Ishikawa (cell line): ENCODE measurements around the gene TMBIM6.

Experiments
- CEBPB ChIP-seq: IDR thresholded peaks from 2 replicates; pipeline ENCODE4 v1.6.1; 2012
- CREB1 ChIP-seq: IDR thresholded peaks from 2 replicates; pipeline ENCODE4 v1.6.1; 2012; ENCODE audit warnings: low read depth
- EGR1 ChIP-seq: IDR thresholded peaks from 2 replicates; pipeline ENCODE4 v1.6.1; 2012
- EP300 ChIP-seq: IDR thresholded peaks from 2 replicates; pipeline ENCODE4 v1.6.1; 2012; ENCODE audit warnings: borderline replicate concordance
- FOXM1 ChIP-seq: IDR thresholded peaks from 2 replicates; pipeline ENCODE4 v1.6.1; 2012; ENCODE audit warnings: low read depth, borderline replicate concordance
- NFIC ChIP-seq: IDR thresholded peaks from 2 replicates; pipeline ENCODE4 v1.6.1; 2012
- RAD21 ChIP-seq: IDR thresholded peaks from 2 replicates; pipeline ENCODE4 v1.6.1; 2012; ENCODE audit warnings: low read depth
- TAF1 ChIP-seq: IDR thresholded peaks from 2 replicates; pipeline ENCODE4 v1.6.1; 2012; ENCODE audit warnings: low read depth, mild to moderate bottlenecking
- TCF12 ChIP-seq: IDR thresholded peaks from 2 replicates; pipeline ENCODE4 v1.6.1; 2012; ENCODE audit warnings: low read depth
- TEAD4 ChIP-seq: IDR thresholded peaks from 2 replicates; pipeline ENCODE4 v1.6.1; 2012
- YY1 ChIP-seq: IDR thresholded peaks from 2 replicates; pipeline ENCODE4 v1.6.1; 2012; ENCODE audit warnings: low read depth
- ZBTB7A ChIP-seq: IDR thresholded peaks from 2 replicates; pipeline ENCODE4 v1.6.1; 2012; ENCODE audit warnings: low read depth
- TF ChIP-seq, protein P1 (sequence below): IDR thresholded peaks from 2 replicates; pipeline ENCODE4 v1.6.1; 2012
- TF ChIP-seq, protein P2 (sequence below): IDR thresholded peaks from 2 replicates; pipeline ENCODE4 v1.6.1; 2012; ENCODE audit warnings: low read depth, mild to moderate bottlenecking
- TF ChIP-seq, protein P3 (sequence below): IDR thresholded peaks from 2 replicates; pipeline ENCODE4 v1.6.1; 2012

Gene TMBIM6

DNA sequence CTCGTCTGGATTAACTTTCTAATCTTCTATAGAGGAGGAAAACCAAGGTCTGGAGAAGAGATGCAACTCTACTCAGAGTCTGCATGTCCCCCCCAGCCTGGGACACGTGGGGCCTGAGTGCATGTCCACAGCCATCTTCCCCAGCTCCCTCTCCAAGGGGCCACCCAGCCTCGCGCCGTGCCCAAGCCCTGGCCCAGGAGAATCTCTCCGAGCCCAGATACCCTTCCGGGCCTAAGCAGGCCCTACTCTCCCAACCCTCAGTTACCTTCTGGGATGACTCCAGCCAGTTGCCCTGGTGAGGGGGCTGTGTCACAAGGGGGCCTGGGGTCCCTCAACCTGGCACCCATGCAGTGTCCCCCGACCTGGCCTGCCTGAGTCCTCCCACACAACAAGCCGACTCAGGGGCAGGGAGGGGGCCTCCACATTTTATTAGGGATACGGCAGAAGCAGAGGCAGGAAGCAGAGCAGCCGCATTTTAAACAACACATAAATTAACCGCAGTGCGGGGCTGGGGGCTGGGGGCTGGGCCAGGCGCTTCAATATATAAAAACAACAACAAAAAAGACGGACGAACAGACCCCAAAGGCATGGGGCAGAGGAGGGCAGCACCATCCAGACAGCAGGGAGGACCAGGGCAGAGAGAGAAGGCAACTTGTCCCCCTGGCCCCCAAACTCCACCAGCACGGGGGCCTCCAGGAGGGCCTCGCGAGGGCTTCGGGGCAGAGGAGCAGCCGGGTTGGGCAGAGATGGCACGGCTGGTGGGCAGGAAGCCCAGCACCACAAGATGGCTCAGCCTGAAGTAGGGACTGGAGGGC, 49.6 kb downstream of the TMBIM6 start:
- no peak for TF ChIP-seq EP300
- TF ChIP-seq YY1: no peak
- no peak for TF ChIP-seq TCF12
- no peak for TF ChIP-seq NFIC
- no peak for TF ChIP-seq TEAD4
- TF ChIP-seq FOXM1: no peak
- TF ChIP-seq TAF1: no peak
- TF ChIP-seq, protein P1, sequence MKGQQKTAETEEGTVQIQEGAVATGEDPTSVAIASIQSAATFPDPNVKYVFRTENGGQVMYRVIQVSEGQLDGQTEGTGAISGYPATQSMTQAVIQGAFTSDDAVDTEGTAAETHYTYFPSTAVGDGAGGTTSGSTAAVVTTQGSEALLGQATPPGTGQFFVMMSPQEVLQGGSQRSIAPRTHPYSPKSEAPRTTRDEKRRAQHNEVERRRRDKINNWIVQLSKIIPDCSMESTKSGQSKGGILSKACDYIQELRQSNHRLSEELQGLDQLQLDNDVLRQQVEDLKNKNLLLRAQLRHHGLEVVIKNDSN: no peak
- no peak for TF ChIP-seq ZBTB7A

DNA sequence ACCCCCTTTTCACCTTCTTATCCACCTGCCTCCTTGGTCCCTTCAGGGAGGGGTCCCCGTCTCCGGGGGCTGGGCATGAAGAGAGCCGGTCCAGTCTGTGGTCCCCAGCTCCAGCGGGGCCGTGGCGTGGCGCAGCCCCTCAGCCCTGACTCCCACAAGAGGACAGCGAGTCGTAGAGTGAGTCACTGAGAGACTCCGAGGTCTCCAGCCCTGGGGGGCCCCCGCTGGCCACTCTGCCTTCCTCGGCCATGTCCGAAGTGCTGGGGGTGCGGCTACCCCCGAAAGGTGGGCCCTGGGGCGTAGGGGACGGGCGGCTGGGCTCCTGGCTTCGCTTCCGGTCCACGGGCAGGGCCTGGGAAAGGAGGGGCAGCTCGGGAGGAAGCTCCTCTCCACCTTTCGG, 50.3 kb downstream of the TMBIM6 start:
- no peak for TF ChIP-seq EGR1
- TF ChIP-seq ZBTB7A: 0 out of 2 replicates have a peak, but pooled peaks have one; percentile 17

DNA sequence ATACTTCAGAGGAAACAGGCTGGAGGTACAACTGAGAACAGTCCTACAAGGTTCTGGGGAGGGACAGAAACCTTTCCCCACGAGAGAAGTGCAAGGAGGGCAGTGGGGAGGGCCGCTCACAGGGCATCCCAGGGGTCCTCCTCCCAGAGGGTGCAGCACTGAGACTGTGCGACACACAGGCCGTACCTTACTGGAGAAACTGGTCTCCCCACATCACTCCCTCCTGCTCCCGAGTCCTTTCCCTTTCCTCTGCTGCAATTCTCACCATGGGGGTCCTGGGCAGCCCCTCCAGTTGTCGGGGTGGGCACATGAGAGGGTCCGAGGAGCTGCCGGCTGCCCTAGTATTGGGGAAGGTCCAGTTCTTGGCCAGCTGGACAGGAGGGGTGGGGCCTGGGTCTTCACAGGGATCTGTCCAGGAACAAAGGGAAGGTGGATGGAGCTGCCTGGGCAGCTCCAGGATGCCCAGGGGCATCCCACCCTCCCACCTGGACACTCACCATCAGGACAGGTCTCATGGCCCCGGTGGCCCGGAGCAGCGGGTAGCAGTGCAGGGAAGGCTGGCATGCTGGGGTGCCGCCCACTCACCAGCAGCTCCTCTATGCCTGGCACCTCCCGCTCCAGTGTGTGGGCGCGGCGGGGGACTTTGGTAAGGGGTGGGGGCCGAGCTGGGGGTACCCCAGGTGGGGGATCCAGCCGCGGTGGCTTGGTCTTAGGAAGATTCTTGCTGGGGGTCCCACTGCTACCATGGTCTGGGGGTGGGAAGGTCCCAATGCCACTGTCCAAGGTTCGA, 51.0 kb downstream of the TMBIM6 start:
- TF ChIP-seq TCF12 (no peak), TEAD4 (no peak), TAF1 (no peak), CREB1 (no peak), EP300 (no peak), YY1 (no peak), EGR1 (no peak), NFIC (no peak), RAD21 (no peak), ZBTB7A (no peak), CEBPB (no peak)
- TF ChIP-seq, protein P2, sequence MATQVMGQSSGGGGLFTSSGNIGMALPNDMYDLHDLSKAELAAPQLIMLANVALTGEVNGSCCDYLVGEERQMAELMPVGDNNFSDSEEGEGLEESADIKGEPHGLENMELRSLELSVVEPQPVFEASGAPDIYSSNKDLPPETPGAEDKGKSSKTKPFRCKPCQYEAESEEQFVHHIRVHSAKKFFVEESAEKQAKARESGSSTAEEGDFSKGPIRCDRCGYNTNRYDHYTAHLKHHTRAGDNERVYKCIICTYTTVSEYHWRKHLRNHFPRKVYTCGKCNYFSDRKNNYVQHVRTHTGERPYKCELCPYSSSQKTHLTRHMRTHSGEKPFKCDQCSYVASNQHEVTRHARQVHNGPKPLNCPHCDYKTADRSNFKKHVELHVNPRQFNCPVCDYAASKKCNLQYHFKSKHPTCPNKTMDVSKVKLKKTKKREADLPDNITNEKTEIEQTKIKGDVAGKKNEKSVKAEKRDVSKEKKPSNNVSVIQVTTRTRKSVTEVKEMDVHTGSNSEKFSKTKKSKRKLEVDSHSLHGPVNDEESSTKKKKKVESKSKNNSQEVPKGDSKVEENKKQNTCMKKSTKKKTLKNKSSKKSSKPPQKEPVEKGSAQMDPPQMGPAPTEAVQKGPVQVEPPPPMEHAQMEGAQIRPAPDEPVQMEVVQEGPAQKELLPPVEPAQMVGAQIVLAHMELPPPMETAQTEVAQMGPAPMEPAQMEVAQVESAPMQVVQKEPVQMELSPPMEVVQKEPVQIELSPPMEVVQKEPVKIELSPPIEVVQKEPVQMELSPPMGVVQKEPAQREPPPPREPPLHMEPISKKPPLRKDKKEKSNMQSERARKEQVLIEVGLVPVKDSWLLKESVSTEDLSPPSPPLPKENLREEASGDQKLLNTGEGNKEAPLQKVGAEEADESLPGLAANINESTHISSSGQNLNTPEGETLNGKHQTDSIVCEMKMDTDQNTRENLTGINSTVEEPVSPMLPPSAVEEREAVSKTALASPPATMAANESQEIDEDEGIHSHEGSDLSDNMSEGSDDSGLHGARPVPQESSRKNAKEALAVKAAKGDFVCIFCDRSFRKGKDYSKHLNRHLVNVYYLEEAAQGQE: no peak

DNA sequence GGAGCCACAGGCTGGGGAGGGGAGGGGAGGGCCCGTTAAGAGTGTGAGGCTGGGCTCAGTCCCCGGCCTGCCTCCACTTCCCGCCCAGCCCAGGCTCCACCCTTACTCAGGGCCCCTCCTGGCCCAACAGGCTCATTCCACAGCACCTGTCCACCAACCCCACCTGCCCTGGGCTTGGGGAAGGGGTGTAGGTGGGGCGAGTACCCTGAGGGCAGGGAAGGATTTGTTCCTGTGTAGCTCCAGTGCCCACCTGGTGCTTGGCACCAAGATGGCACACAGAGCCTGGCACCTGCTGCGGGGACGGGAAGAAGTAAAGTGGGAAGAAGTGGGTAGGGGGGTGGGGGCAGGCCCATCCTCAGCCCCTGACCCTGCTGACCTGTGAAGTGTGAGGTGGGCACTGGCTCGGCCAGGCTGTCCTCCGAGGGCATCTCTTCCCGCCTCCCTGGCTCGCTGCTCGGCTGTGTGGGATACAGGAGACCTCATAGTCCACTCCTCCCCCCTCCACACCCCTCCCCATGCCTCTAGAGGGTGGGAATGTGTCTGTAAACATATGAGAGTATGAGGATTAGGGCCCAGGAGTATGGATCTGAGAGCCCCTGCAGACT, 51.7 kb downstream of the TMBIM6 start:
- no peak for TF ChIP-seq CREB1
- no peak for TF ChIP-seq RAD21
- no peak for TF ChIP-seq FOXM1
- TF ChIP-seq EGR1: no peak
- TF ChIP-seq, protein P2: no peak
- TF ChIP-seq ZBTB7A: no peak
- TF ChIP-seq NFIC: no peak
- TF ChIP-seq CEBPB: no peak
- TF ChIP-seq EP300: no peak
- TF ChIP-seq YY1: no peak
- no peak for TF ChIP-seq TAF1

DNA sequence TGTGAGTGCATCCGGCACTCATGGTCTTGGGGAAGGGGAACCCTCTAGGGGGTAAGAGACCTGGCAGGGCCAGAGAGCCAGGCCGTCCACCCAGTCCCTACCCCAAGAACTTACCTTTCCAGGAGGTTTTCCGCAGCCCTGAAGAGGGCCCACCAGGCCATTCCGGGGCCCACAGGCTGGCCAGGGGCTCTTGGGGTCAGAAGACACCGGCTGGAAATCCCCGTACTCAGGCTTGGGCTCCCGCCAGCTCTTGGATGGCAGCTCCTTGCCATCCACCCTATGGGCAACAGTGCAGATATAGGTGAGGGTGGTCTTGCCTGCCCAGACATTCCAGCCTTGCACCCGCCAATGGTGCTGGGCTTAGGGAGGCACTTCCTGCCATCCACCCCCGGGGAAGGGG, 52.3 kb downstream of the TMBIM6 start:
- TF ChIP-seq TEAD4: no peak

DNA sequence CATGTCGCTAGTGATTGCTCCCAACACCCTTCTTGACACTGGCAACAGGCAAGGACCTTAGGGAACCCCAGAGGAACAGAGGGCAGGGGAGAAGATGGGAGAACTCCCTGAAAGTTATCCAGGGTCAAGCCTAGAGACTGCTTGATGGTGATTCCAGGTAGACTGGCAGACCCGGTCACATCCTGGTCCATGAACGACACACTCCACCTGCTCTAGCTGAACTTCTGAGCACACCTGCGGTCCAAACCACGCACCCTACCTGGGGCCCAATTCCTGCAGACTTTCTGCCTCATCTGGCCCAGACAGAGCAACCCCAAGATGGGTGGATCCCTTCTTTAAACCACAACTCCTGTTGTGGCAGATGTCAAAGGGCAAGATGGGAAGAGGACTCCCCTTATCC, 52.7 kb downstream of the TMBIM6 start:
- TF ChIP-seq RAD21 (no peak), CREB1 (no peak), TAF1 (no peak), TEAD4 (no peak), EP300 (no peak), YY1 (no peak)
- TF ChIP-seq, protein P2: no peak
- TF ChIP-seq, protein P3, sequence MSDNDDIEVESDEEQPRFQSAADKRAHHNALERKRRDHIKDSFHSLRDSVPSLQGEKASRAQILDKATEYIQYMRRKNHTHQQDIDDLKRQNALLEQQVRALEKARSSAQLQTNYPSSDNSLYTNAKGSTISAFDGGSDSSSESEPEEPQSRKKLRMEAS: no peak
- TF ChIP-seq, protein P1: no peak
